HL-60 (cell line): ENCODE data around the gene CAMKMT.

ENCODE experiments used
- CTCF ChIP-seq: IDR thresholded peaks from one replicate; pipeline ENCODE4 v1.5.1; 2011; ENCODE audit warnings: low read length, control low read depth, inconsistent platforms; ENCODE audit not compliant: insufficient read depth
- GABPA ChIP-seq: IDR thresholded peaks from 2 replicates; pipeline ENCODE4 v1.6.1; 2012; ENCODE audit warnings: low read depth
- POLR2AphosphoS5 ChIP-seq: IDR thresholded peaks from 2 replicates; pipeline ENCODE4 v1.6.1; 2012; ENCODE audit warnings: low read depth
- REST ChIP-seq: IDR thresholded peaks from 2 replicates; pipeline ENCODE4 v1.6.1; 2012; ENCODE audit warnings: low read depth; ENCODE audit not compliant: insufficient replicate concordance
- SPI1 ChIP-seq: IDR thresholded peaks from 2 replicates; pipeline ENCODE4 v1.6.1; 2012; ENCODE audit warnings: low read depth, mild to moderate bottlenecking, borderline replicate concordance

GRCh38 chr2:44443517-44443916 is 81.8 kb downstream of the CAMKMT start:
- TF ChIP-seq POLR2AphosphoS5 (no peak), CTCF (no peak), REST (no peak), GABPA (no peak), SPI1 (no peak)
